GM12891 (cell line): ENCODE data around the gene NSD2.

Experiments
- POLR2A ChIP-seq: IDR thresholded peaks from 2 replicates; pipeline ENCODE4 v1.6.1; 2011; ENCODE audit warnings: low read depth, low read length, control low read depth
- POLR2AphosphoS5 ChIP-seq: IDR thresholded peaks from 2 replicates; pipeline ENCODE4 v1.6.1; 2011; ENCODE audit warnings: low read depth, low read length, control low read depth
- SPI1 ChIP-seq: IDR thresholded peaks from 2 replicates; pipeline ENCODE4 v1.6.1; 2011; ENCODE audit warnings: low read depth, low read length, control low read depth
- TAF1 ChIP-seq: IDR thresholded peaks from 2 replicates; pipeline ENCODE4 v1.6.1; 2011; ENCODE audit warnings: low read depth, low read length, control low read depth

DNA sequence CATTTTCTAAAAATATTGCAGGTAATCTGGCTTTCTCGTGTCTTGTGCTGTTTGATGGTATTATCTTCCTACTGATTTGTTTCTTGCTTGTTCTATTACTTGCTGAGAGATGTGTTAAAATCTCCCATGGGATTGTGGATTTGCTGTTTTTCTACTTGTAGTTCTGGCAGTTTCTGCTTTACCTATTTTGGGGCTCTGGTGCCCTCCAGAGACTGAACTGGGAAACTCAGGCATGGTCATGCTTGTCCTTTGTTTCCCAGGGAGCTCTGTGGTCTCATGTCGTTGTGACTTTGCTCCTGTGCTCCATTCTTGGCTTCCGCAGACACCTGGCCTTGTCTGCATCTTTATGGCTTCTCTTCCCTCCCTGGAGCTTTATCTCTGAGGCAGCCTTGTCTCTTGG is 39.5 kb downstream of the NSD2 start:
- TF ChIP-seq POLR2AphosphoS5, result no peak
- TF ChIP-seq POLR2A, result no peak
- no peak for TF ChIP-seq TAF1
- TF ChIP-seq SPI1, result no peak
